Measurements from ENCODE around the gene PLPPR3.

PLPPR3 gene

GRCh38 chr19:765179-765738 lies 56.5 kb downstream of the PLPPR3 start:
- DNase-seq, result no peak

- no peak for DNase-seq
These were observed 57.5 kb downstream of the PLPPR3 start for GRCh38 chr19:764301-764700.

DNA sequence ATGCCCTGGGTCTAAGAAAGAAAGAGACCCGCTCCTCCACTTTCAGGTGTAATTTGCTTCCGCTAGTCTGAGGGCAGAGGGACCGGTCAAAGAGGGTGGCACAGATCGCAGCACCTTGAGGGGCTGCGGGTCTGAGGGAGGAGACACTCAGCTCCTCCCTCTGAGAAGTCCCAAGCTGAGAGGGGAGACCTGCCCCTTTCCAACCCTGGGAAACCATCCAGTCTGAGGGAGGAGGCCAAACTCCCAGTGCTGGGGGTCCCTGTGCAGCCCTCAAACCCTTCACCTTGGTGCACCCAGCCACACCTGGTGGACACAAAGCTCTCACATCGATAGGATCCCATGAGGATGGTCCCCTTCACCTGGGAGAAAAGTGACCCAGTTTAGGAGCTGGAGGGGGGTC lies 57.9 kb downstream of the PLPPR3 start:
- no peak for DNase-seq

- DNase-seq, result no peak
These were observed 58.6 kb downstream of the PLPPR3 start for GRCh38 chr19:763181-763580.
